NCI-H146 (cell line): ENCODE data around the gene MLYCD.

Experiments
- DNase-seq: peaks from one replicate; lab custom pipeline; 2025; lab: John Stamatoyannopoulos, UW

Gene MLYCD

DNA sequence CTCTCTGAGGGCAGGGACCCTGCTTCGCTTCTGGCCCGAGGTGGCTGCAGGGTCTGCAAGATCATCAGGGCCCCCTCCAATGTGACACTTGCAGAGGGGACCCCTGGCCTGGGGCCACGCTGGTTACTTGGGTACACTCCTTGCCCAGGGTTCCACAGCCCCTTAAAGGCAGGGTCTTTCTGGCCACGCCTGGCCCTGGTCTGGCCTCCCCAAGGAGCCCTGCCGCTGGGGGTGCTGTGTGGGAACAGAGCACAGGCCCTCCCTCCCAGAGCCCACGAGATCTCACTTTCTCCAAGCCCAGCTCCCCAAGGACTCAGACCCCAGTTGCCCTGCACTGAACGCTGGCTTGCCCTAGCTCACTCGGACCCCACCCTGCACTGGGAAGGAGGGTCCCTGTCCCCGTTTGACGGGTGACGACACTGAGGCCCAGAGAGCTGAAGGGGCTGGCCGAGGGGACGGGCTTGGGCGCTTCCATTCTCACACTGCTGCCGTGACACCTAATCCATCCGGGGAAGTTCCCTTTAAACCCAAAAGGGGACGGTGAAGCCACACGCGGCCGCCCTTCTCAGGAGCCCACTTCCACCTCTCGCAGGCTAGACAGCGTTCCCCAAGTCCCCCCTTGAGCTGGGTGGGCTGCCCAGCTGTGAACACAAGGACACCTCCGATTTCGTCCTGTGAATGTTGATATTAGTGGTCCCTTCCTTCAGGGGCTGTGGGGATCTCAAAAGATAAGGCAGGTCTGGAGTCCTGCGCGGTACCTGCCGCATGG, 27.2 kb downstream of the MLYCD start:
- DNase-seq = no peak

DNA sequence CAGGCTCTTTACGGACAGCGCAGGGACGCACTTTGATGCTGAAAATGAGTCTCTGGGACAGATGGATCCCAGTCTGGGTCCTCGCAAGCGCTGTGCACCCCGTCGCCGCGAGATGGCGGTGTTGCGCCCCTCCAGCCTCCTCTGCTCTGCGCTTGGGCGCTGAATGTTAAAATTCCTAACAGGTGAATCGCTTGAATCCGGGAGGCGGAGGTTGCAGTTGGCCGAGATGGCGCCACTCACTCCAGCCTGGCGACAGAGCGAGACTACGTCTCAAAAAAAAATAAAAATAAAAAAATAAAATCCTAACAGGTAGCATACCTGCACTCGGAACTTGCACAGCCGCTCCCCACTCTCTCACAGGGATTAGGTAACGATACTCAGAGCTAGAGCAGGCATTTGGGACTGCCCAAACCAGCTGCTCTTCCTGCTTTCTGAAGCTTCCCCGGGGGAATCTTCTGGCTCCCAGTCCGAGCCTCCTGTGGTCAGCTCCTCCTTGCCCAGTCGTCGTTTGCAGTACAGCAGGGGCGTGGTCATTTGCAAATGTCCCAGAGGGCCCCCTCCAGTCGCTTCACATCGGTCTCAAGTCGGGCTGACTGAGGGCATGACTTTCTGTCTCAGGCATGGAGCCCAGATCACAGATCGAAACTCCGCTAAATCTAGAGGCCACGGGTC, 27.9 kb downstream of the MLYCD start:
- peak; percentile 63 for DNase-seq

DNA sequence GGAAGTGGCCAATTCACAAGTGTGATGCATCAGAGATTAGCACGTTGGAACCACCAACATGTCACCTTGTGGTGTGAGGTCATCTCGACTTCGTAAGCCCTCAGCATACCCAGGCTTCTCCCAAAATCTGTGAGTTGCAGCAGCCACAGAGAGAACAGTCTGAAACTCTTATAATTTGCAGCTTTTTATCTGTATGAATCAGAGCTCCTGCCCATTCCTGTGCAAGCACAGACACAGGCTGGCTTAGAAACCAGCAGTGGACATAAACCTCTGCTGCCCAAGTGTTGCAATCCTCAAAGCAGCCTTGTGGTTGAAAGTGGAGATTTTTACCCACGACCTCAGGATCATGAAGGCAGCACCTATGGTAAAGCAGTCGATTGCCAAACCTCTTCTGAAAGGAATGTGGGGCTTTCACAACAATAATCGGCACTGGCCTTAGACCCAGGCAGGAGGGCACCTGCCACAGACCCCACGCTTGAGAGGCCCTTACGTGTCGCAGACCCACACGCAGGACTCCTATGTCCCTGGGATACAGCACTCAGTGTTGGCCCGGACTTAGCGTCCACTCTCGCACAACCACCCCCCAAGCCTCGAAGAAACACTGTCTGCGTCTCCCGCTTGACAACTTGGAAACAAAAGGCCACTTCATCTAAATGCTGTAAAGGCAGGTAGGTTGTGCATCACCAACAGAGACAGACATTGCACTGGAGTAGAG, 29.6 kb downstream of the MLYCD start:
- no peak for DNase-seq

DNA sequence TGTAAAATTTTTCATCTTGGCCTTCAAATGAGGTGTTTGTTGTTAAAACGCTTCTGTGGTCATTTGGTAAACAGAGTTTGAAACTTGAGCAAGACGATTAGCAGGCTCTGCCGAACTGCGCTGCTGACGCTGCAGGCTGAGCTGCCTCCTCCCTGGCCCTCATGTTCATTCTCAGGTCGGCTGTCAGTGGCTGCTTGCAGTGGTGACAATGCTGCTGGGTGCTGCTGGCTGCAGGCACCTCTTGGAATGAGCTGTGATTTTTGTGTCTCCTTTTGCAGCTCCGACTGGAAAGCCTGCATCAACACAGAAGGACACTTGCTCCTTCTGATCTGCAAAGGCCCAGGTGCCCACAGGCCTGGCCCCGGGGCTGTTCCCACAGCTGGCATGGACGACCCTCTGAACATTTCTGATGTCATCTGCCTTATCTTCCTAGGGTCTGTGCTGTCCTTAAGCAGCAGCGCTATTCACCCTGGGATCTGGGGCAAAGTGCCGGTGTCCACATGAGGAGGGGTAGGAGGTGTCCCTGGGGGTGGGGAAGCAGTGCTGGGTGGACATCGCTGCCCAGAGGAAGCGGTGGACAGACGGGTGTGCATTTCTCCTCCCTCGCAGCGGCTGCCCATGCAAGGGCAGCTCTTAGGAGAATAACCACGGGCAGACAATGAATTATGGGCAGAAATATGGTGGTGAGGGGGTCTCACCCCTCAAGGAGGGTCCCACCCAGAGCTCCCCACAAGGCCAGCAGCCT, 31.1 kb downstream of the MLYCD start:
- no peak for DNase-seq

DNA sequence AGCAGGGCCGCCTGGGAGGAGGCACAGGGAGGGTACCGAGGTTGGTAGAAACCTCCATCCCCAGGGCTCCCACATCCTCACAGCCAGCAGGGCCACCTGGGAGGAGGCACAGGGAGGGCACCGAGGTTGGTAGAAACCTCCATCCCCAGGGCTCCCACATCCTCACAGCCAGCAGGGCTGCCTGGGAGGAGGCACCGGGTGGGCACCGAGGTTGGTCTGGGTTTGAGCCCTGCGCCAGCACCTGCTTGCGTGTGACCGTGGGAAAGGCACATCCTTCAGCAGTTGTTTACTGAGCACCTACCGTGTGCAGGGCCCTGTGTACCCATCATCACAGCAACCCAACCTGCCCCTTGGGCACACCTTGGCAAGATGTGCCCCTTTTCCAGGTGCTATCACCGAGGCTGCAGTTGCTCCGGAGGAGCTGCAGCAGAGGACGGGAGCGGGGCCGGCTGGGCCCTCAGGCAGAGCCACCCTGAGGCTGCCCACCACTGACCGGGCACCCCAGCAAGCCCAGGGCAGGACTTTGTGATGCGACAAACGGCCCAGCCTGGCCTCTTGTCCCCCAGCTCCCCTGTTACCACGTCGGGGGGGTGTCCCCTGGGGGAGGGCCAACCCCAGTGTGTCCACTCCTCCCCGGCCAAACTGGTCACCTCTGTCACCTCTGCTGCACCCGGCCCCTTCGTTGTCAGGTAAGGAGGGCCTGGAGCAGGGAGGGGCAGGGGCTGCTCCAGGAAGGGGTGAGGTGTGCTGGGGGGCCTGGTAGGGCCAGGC, 32.0 kb downstream of the MLYCD start:
- DNase-seq = no peak

DNA sequence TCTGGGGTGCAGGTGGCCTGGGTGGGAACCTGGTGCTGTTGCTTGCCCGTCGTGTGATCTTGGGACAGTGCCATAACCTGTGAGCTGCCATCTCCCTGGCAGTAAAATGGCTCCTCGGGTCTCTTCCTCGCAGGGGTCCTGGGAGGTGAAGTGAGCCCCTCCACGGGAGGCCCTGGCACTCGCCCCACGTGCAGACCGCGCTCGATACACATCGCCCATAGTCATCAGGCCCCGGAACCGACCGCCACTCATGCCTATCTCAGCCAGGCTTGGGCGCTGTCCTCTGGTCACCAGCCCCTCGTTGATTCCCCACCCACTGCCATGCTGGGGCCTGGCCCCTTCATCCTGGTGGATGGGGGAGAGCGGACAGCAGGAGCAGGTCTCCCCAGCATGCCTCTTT, 32.6 kb downstream of the MLYCD start:
- DNase-seq = no peak

DNA sequence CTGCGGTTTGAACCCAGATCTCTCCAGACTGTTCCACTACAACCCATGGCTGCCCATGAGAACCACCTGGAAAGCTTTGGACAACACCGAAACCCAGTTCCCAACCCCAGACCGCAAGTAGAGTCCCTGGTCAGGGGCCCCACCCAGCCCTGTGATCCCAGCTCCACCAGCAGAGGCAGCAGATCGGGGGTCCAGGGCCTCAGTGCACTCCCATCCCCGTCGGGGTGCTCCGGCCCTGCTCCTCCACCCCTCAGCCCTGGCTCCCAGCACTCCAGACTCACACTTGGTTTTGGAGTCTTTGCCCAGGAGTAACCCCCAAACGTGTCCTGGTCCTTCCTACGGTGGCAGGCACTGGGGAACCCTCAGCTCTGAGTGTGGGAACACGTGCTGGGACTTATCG, 33.4 kb downstream of the MLYCD start:
- no peak for DNase-seq

DNA sequence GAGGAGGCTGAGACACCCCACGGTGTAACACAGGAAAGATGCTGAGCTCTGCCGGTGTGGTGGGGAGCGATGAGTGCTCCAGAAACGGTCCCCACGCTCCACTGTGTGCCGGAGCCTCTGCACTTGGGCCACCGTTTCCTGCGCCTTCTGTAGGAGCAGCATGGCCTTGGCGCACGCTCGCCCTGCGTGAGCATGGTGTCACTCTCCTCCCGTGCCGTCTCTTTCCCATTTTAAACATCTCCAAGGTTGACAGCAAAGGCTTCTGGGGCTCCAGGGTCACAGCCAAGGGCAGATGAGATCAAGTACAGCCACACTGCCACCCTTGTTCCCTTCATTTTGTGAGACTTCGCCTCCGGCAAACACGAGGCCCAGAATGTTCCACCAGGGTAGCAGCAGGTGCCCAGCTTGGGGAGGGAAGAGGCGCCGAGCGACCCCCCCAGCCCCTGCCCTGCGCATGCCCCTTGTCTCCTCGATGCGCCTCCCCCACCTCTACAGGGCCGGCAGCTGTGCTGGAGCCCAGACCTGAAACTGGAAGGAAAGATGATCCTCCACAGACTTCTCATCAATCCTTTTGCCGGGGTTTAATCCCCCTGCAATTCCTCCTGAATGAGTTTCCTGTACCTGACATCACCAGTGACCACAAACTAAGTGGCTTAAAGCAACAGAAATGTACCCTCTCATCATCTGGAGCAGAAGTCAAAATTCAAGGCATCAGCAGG, 34.2 kb downstream of the MLYCD start:
- DNase-seq = no peak

DNA sequence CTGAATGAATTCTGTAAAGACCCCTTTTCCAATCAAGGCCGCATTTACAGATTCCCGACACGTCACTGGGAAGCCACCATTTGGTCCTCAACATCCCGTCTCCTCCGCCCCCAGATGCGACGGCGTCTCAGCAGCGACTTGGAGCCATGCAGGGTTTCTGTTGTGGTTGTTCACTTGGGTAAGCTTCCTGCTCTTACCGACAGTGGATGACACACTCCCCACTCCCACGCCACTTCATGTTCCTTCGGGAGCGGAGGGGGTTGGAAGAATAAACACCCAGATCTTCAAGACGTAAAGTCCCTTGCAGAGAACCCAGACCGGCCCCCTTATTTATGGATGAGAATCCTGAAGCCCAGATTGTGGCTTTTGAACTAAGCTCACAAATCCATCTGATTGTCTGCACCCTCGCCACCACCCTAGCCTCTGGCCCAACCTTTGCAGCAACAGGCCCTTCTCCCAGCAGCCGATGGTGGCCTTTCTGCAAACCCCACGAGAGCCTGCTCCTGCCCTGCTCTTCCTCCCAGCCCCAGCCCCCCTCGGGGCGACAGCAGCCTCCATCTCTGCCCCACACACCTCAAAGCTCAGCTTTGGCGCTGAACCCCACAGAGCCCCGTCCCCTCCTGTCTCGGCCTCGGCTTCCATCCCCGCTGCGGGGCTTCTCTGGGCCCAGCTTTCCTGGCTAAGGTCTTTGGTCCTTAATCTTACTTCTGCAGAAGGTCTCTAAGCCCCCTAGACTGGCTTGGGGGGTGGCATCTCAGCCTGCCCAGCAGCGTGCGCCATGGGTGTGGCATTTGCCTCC, 35.2 kb downstream of the MLYCD start:
- no peak for DNase-seq

DNA sequence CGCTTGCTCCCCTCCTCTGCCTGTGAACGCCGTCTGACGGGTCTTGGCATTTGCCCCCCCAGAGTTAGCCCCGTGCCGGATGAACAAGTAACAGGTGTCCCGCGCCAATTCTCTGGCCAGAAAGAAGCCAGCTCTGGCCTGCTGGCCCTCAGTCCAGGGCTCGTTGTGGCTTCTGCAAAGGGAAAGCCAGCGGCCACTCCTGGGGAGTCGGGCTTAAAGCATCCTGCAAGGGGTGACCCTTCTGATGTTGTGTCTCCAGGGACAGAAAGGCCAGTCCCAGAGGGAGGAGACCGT, 35.7 kb downstream of the MLYCD start:
- DNase-seq = no peak

DNA sequence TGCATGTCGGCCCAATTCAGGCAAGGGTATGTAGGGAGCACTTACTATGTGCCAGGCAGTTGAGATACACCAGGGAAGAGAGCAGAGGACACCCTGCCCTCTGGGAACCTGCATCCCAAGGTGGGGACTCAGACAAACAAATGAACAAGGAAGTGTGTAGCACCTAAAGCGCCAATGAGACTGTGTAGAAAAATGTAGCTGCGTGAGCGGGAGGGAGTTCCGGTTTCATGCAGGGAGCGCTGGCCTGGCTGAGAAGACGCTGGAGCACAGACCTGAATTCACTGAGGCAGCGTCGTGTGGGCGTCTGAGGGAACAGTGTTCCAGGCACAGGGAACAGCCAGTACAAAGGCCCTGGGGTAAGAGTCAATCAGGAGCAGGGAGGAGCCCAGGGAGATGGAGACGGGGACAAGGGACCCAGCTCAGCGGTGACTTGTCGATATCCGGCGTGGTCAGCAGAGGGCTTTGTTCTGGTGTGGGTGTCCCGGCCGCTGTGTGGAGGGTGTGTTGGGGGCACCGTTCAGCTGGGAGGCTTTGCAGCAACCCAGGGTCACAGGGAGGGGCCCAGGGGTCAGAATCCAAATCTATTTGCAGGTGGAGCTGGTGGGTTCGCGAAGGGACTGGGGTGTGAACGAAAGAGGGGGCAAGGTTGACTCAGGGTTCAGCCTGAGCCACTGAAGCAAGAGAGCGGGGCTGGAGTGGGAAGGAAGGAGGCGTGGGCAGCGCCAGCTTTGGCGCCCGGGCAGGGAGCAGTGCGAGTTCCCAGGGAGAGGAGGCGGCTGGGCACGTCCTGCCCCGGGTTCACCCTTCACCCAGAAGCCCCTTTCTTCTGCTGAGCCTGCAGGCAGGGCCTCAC, 36.3 kb downstream of the MLYCD start:
- no peak for DNase-seq

DNA sequence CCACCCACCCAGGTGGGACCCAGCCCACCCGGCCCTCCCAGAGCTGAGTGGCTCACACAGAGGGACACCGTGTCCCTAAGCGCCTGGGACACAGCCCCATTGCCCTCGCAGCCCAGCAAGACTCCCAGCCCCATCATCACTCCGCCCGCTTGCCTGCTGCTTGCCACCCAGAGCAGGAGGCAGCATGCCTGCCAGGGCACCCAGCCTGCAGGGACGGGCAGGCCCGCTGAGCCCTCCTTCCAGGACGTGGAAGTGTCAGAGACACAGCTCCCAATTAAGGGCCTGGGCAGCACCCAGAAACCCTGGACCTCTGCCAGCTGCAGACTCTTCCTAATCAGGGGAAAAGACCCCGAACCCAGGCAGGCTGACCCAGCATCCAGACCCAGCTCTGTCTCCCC, 36.9 kb downstream of the MLYCD start:
- no peak for DNase-seq

DNA sequence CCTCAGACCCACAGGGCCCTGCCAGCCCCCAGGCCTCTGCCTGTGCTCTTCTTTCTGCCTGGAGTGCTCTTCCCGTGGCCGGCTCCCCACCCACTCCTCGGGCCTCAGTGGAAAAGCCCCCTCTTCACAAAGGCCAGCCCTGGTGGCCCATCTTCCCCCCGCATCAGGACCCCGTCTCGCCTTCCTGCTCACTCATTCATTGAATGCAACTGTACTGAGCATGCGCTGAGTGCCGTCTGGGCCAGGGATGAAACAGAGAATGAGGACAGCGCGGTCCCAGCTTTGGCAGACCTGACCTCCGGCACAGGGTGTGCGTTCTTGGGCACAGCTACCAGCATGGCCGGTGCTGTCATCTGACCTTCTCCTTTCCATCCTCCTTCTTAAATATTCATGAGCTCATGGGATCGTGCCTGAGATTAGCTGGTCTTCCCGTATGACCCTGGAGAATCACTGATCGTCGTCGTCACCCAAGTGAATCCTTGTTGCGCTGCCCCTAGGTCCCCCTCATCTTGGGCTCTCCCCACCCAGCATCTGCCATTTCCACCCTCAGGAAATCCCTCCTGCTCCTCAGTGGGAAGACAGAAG, 37.8 kb downstream of the MLYCD start:
- DNase-seq = no peak

DNA sequence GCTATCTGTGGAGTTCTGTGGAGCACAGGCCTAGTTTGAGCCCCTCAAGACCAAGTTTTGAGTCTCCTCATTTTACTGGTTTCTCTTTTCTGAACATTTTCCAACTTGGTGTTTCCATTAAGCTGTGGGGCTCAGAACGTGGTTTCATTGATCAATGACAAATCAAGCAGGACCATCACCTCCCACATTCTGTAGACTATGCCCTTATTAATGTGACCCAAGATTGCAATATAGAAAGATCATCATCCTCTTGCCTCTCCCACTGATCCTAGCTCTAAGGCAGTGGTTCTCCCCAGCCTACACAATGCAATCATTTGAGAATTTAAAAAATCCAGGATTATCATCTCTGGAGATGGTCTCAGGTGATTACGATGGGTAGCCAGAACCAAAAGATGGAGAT, 38.4 kb downstream of the MLYCD start:
- no peak for DNase-seq

DNA sequence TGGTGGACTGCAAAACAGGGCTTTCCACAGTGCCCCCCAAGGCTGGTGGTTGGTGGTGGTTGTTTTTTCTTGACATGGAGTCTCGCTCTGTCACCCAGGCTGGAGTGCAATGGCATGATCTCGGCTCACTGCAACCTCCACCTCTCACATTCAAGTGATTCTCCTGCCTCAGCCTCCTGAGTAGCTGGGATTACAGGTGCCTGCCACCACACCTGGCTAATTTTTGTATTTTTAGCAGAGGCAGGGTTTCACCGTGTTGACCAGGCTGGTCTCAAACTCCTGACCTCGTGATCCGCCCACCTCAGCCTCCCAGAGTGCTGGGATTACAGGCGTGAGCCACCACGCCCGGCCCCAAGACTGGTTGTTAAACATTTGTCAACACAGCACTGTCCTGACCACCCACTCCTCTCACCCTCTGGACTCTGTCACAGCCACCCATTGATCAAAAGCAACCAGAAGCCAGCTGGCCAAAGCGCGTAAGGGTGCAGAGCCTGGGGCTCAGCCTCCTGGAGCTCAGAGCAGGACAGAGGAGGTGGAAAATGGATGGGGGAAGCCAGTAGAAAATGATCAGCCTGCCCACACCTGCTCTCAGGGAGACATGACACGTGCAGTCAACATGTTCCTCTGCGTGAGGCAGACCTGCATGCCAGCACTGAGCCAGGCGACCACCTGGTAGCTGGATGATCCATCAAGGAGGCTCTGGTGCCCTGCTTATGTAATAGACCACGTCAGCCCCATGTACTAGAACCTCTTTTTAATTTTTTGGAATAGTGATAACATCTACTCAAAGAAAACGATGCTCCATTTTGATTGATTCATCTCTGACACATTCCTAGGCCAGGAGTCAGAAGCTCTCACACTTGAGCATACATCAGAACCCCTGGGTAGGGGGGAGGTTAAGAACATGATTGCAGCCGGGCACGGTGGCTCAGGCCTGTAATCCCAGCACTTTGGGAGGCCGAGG, 39.3 kb downstream of the MLYCD start:
- DNase-seq = no peak

DNA sequence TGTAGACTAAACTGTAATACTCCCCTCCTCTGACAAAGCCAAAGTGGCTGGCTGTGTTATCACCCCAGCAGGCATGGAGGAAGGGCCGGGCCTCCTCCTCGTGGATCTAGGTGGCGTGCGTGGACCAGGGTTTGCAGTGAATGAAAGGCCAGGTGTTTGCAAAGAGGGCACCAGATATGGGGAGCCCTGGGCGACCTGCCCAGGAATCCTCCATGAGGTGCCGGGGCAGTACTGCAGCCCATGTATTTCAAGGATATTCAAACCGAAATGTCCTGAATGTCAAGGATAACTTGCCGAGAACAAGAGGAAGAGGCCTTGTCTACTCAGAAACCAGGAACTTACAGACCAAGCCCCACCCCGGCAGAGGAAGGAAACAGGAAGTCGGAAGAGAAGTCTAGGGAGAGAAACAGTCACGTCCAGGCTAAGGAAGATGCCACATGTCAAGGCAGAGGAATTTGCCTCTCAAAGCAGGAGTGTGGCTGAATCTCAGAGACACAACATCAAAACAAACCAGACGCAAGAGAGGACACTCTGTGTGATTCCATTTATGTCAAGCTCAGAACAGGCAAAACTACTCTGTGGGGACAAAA, 40.4 kb downstream of the MLYCD start:
- no peak for DNase-seq

DNA sequence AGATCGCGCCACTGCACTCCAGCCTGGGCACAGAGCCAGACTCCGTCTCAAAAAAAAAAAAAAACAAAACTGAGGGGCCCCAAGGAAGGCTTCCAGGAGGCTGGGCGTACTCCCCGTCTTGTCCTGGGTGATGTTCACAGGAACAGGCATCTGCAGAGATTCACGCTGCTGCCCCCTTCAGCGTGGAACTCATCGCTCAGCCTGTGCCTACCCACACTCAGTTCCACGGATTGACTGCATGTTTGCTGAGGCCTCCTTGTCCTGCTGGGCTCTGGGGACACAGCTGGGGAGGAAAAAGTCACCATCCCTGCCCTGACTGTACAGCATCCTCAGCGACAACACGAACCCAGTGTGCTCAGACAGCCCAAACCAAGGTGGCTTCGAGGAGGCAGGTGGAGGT, 41.2 kb downstream of the MLYCD start:
- DNase-seq = no peak
